Stimulated activated CD8-positive, alpha-beta memory T cell treated with anti-CD3 and anti-CD28 coated beads, Interleukin-15, amount 100 ng/mL, for 4 hours (primary cell): ENCODE results near the gene PEA15.

Source experiments
- DNase-seq, 2 donors: peaks; one replicate each; pipeline ENCODE4 v3.0.0-alpha.2; 2020; ENCODE audit warnings: low read depth in 2 of 2

The PEA15 gene

DNA sequence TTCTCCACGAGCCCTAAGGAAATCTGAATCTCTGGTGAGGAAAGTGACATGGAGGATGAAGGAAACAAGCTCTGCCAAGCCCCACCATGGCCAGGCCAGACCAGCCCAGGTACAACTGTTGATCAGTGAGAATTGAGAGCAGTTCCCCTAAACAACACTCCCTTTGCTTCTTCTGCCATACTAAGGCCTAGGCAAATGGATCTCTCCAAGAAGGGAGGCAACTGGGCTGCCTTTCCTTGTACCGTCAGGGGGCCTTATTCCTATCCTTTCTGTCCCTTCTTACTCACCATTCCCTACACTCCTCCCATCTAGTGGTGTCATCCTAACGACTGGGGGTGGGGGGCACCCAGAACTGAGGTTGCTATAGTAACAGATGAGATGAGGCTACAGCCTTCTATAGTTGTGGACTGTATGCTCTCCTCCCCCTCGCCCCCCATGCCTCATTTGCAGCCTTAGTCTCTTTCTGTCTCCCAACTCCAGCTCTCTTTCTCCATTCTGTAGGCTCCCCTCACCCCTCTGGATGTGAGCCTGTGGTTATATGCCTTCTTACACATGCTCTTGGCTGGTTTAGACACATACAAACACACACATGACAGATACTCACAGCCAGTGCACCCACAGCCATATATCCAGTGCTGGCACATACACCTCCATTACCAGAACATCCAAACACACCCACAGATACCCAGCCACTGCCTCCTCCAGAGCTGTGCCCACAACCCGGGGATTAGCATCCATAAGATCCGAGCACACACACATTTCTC, 3.6 kb downstream of the PEA15 start:
- no peak for DNase-seq

DNA sequence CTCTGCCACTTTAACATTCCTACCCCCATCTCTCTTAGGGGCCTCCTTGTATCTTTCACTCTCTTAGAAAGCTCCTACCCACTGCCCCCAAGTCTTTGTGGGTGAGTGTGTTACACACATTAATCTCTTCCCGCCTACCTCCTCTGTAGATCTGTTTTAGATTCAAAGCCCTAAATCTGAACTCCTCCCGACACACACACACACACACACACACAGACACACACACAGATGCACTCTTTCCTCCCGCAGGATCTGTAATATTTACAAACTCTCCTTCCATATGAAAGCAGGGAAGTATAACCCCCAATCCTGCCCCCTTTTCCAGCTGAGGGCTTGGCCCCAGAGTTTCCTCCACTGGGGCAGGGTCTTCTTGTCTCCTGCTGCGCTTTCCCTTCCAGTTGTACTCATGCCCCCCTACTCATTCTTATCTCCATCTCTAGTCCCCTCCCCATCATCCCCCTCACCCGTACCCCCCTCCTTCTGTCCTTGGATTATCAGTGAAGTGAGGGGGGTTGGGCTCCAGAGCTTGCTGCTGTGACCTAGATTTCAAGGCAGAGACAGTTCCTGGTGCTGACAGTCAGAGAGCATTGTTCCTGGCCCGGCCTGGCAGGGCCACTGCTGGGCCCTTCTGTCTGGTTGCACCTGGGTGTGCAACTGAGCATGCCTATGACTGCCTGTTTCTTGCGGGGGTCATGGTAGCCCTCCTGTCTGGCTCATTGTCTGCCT, 4.3 kb downstream of the PEA15 start:
- no peak for DNase-seq

DNA sequence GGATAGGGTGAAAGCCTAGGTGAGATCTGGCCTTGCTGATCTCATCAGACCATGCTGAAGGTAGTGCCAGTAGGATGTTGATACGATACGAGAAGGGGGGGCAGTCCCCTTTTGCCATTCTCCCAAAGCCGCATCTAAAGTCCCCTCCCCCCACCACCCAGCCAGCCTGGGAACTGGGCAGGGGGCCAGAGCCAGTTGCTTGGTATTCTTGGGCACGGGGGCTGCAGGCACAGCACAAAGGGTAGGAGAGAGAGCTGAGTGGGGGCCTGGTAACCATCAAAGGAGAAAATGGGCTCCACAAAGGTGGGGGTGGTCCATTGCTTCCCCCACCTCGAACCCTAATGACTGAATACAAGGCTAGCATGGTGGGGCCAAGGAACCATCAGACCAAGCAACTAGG, 5.4 kb downstream of the PEA15 start:
- DNase-seq = no peak

DNA sequence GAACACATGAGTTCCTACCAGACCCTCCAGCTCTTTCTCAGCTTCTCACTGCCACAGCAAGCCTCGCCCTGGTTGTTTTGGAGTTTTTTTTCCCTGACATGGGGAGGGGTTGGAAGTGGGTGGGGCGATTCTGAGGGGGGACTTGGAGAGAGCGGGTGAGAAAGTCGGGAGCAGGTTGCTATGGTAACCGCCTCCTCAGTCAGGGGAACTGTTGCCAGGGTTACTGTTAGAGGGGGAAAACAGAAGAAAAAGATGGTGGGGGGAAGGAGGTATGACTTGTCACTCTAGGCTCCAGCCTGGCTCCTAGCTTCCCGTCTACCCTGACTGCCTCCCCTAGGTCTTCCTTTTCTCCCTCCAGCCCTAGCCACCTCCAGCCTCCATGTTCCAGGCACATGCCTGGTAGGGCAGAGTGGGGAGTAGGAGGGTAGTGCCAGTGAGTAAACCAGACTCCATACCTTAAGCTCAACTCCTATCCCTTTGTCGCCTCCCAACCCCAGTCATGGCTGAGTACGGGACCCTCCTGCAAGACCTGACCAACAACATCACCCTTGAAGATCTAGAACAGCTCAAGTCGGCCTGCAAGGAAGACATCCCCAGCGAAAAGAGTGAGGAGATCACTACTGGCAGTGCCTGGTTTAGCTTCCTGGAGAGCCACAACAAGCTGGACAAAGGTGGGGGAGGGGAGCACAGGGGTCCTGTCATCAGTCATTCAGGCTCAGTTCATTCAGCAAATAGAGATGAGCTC, 6.0 kb downstream of the PEA15 start:
- DNase-seq = no peak

DNA sequence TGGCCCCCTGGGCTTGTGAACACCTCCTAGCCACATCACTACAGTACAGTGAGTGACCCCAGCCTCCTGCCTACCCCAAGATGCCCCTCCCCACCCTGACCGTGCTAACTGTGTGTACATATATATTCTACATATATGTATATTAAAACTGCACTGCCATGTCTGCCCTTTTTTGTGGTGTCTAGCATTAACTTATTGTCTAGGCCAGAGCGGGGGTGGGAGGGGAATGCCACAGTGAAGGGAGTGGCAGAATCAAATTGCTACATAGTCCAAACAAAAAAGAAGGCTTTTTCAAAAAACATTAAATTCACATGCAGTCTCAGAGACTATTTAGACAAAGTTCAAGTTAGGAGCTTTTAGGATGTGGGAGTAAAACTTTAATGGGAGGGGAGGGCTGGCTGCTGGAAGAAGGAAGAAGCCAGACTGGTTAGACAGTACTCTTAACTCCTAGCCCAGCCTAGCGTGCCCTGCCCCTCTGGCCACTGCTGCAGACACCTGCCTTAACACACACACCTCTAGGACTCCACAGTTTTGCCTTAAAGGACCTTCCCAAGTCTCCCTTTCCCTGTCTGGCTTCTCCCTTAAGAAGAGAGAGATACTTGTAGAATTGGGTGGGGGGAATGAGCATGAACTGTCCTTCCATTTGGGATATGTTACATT, 9.4 kb downstream of the PEA15 start:
- no peak for DNase-seq

DNA sequence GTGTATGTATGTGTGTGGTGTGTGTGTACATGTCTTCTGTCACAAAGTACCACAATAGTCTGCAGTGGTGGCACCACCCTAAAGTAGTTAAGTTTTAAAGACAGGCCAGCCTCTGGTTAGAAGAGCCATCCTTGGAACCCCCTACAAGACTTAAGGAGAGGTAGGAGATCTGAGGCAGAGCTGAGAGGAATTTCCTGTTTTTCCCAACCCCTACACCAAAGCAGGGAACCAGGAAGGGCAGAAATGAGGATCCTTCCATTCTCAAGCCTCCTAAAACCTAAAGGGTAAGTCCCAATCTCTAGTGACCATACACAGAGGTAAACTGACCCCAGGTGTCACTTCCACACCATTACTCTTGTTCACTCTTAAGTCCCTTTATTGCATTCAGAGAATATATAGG, 11.1 kb downstream of the PEA15 start:
- no peak for DNase-seq

DNA sequence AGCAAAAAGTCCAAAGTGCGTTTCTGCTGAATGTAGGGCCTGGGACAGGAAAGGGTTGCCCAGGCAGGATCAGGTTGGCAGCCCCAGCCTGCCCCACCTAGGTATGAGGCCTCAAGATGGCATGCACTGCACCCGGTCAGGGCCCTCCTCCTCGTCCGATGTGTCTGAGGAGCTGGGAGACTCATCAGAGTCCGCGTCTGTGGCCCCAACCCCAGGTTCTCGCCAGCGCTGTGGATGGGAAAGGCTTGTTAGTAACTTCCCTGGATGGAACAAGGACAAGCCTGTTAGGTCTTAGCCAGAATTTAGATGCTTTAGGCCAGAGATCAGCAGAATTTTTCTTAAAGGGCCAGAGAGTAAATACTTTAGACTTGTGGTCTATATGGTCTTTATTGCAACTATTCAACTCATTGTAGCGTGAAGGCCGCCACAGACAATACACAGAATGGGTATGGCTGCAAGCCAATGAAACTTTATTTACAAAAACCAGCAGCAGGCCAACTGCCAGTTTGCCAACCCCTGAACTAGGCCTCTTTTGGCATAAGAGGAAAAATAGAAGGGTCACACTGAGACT, 12.4 kb downstream of the PEA15 start:
- no peak for DNase-seq

DNA sequence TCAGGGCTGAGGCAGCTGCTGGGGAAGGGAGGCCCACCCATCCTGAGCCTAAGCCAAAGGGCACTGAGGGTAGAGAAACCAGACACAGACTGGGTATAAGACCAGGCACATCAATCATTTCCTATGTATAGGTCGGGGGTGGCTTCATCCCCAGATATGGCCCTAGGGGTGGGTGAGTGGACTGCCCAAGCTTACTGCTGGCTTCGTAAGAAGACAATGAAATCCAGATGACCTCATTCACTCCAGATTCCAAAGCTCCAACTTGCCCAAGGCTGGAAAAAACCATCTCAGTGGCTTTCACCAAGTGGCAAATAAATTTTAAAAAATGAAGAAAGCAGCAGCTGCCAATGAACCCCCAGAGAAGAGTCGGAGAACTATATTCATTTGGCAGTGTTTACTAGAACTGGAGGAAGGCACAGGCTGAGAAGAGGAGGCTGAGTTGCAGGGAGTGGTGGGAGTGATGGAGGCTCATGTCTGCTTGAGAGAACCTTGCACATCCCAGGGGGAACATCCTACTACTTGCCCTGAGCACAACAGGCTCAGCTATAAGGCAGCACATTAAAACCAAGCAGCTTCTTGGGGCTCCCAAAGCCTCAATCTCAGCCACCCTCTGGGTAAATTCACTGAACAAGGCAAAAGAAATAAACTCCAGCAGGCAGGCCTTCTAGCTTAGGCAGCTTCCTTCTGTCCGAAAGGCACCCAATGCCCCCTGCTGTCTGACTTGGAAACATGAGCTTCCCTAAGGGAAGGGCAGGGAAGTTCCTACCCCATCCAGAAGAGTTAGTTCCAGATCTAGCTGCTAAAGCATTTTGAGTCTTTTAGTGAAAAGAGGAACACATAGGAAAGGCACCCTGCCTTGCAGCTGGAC, 14.1 kb downstream of the PEA15 start:
- DNase-seq = no peak

DNA sequence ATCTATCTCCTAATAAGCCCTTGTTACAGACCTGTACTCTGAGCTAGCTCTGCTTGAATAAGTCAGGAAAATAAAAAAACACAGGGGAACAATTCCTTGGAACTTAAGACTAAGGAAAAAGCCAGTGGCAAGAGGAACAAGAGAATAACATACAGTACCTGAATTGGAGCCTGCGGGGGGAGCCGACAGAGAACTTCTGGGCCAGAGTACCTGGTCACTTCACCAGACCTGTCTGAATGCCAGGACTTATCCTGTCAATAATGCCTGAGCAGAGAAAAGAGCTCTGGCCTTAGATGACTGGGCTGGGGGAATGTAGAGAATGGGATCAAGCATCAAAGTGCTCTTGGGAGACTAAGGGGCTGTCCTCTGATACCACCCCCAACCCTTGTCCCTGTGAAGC, 15.1 kb downstream of the PEA15 start:
- DNase-seq = no peak

DNA sequence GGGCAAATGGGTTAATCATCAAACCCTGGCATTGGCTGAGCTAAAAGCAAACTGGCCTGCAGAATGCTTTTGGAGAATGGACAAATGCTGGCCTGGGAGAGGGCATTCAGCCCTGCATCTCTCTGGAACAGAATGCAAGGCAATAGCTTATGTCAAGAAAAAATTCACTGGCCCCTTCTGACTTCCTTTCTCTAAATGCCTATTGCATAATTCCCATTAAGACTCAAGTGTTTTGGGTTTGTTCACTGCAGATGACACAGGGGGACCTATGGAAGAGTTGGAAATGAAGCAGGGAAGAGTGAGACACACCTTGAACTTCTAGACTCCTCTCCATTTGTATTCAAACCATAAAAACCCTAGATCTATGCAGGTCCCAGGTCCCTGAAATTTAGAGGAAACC, 15.9 kb downstream of the PEA15 start:
- DNase-seq = no peak

DNA sequence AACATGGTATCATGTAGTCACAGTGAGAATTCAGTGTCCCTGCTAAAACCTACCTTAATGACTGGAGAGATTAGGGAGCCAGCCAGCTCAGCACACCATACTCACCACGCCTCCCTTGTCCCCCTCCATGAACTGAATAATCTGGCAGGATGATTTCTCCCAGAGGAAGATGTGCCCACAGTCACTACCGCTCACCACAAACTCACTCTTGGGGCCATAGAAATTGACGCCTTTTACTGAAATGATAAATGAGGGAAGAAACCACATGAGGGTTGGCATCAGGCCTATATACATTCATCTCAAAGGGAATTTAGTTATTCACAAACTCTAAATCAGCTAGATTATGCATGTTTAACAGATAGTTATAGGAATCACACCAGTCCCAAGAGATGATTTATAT, 17.4 kb downstream of the PEA15 start:
- no peak for DNase-seq

DNA sequence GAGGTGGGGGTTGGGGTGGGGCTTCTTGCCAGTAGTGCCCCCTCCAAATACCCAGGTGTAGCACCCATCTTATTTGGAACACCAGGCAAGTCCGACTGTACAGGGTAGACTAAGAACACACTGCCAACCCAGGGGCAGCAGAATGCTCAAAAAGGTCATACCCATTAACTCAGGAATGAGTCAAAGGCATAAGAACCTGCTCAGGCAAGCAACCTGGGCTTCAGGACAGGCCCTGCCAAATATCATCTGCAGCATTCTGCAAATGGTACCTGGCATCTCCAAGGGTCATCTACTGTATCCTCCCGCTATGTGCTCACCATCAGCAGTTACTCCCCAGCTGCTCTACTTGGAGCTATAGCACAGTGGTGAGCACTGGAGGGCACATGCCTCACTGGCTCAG, 19.4 kb downstream of the PEA15 start:
- no peak for DNase-seq

DNA sequence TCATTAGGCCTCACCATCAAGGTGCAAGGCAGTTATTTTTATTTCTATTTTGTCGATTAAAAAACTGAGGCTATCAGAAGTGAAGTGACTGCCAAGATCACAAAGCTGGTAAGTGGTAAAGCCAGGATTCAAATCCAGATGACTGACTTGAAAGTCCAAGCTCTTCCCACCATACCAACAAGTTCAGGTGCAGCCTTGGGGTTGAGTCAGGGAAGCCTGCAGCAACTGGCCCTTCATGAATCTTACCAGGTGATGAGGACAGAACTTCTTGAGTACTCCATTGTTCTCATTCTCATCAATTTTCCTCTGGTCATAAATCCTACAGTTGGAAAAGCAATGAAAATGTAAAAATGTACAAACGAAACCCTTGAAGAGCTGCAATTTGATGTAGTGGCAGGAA, 20.2 kb downstream of the PEA15 start:
- DNase-seq = no peak

DNA sequence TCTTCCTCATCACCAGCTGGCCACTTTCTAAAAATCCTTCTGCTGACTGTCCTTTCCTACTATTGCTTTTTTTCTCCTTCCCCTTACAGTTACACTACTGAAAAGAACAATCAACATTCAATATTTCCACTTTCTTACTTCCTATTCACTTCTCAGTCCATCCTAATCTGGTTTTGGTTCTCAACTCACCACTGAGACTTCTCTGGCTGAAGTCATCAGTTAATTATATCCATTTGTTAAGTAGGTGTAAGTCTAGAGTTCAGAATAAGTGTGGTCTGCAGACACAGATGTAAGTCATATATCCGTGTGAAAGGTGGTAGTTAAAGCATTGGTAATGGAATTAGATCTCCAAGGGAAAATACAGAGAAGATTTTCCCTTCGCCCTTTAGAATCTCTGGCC, 21.4 kb downstream of the PEA15 start:
- DNase-seq = no peak

DNA sequence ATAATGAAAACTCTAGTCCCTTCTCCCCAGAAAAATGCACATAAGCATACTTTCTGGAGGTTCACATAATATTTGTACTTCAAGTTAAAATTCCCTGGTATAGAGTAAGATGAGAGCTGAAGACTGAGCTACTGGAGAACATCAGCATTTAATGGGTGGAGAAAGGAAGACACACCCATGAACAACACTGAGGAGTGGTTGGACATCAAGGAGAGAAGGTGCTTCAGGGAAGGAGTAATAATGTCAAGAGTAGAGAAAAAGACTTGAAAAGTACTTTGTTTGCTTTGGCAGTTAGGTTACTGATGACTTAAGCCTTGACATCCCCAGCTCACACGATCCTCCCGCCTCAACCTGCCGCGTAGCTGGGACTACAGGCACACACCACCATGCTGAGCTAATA, 21.9 kb downstream of the PEA15 start:
- DNase-seq = no peak

DNA sequence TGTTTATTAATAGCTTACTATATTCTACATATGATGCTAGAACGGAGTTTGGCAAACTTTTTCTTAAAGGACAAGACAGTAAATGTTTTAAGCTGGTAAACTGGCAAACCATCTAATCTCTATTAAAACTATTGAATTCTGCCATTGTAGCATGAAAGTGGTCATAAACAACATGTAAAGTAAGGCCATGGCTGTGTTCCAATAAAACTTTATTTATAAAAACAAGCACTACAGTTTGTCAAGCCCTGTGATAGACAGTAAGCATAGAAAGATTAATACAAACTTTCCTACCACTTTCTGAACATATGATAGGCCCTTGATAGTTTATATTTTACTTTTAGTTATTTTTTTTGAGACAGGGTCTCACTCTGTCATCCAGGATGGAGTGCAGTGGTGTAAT, 22.4 kb downstream of the PEA15 start:
- no peak for DNase-seq

DNA sequence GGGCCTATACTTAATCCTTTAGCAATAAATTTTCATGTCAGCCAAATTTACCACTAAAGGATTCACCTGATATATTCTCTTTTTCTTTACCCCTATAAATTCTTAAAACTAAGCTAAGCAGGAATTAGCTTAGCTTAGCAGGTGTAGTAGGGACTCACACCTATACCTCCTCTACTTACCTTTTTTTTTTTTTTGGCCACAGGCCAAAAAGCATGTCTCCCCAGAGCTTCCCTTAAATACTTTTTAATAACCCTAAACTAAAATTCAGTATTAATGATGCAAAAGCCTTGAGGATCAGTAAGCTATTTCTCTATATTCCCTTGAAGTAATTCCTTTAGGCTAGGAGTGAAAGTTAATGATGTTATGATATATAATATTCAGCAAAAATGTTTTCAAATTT, 23.2 kb downstream of the PEA15 start:
- DNase-seq = no peak

DNA sequence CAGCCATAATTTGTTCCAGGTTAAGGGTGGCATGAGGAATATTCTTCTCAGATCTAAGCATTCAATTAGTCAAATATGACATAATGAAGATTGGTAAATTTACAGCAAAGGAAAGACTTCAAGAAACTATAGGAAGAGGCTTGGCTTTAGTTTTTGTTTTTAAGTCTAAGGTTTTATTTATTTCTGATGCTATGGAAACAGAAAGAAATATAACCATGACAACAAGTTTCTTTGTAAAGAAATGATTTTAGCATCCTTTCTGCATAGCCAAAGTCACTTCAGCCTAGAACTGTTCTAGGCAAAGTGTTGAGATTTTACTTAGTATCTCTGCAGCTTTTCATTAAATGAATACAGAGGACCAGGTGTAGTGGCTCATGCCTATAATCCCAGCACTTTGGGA, 27.7 kb downstream of the PEA15 start:
- DNase-seq = no peak

DNA sequence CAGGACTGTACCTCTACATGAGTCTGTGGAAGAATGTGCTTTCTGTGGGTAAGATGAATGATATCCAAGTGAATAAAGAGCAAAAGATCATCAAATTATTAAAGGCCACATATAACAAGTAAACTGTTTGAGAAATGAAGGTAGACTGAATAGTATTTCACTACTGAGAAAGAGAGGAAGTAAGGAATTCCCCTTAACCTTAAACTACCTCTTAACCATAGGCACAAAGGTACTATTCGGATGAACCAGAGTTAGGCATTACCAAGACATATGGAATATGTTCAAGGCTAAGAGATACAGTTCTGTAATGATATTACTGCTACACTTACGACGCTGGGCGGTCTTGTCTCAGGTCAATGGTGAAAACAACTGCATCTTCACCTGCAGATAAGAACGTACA, 31.6 kb downstream of the PEA15 start:
- DNase-seq = no peak

DNA sequence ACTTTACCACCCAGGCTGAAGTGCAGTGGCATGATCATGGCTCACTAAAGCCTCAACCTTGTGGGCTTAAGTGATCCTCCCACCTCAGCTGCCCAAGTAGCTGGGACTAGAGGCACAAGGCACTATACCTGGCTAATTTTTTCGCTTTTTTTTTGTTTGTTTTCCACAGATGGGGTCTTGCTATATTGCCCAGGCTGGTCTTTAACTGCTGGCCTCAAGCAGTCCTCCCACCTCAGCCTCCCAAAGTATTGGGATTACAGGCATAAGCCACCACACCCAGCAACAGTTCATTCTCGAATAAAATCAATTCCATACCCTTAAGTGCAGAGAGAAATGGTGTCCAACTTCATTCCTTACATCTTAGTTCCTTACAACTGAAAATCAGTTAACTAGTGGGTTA, 32.4 kb downstream of the PEA15 start:
- no peak for DNase-seq

DNA sequence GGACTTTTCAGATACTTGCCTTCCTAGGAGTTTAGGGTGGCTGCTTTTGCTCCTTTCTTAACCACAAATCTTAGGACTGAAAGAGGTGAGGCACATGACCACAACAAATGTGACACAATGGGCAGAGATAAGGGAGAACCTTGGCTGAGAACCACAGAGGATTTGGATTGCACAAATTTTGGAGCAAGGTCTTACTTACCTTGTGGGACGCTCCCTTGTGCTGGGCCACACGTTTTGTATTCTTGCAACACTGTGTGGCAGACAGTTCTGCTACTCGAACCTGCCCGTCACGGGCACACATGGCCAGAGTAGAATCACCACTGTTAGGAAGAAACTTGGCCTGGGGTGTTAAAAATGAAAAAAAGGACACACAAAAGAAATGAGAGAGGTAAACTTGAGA, 33.2 kb downstream of the PEA15 start:
- no peak for DNase-seq
